IMR-90 (cell line): ENCODE results near the gene KCNT1.

Experiments used
- SMC3 ChIP-seq: fragments of 150-350 bp; IDR thresholded peaks from 2 replicates; pipeline ENCODE4 v1.6.1; 2016; ENCODE audit warnings: low read depth, mild to moderate bottlenecking, antibody characterized with exemption, low read length, moderate library complexity
- TF ChIP-seq, protein P1 (sequence below): conservative IDR thresholded peaks from 2 replicates; pipeline ENCODE4 v1.5.1; 2012; ENCODE audit warnings: mild to moderate bottlenecking, low read depth, low read length, improper control_type of control experiment

DNA sequence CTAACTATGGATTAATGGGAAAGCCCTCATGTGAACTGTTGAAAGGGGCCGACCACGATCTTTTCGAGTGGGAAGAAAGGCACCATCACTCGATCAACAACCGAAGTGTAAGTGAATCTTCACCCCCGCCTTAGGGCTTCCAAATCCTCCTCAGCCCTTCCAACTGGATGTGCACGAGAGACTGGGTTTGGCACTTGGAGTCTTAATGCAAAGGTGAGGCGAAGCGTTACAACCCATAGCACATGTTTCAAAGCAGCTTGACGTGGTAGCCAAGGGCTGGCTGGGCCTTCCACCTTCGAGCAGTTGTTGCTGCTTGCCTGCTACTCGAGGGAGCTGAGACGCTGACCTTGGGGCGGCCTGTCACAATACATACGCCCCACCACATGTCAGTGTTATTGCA, 44.6 kb upstream of the KCNT1 start:
- TF ChIP-seq, protein P1, sequence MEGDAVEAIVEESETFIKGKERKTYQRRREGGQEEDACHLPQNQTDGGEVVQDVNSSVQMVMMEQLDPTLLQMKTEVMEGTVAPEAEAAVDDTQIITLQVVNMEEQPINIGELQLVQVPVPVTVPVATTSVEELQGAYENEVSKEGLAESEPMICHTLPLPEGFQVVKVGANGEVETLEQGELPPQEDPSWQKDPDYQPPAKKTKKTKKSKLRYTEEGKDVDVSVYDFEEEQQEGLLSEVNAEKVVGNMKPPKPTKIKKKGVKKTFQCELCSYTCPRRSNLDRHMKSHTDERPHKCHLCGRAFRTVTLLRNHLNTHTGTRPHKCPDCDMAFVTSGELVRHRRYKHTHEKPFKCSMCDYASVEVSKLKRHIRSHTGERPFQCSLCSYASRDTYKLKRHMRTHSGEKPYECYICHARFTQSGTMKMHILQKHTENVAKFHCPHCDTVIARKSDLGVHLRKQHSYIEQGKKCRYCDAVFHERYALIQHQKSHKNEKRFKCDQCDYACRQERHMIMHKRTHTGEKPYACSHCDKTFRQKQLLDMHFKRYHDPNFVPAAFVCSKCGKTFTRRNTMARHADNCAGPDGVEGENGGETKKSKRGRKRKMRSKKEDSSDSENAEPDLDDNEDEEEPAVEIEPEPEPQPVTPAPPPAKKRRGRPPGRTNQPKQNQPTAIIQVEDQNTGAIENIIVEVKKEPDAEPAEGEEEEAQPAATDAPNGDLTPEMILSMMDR: no peak
- TF ChIP-seq SMC3: no peak
